Measurements from ENCODE around the gene GBGT1.

The GBGT1 gene

GRCh38 chr9:133140174-133140505 is 23.6 kb downstream of the GBGT1 start:
- H3K27me3 Mint-ChIP-seq (ENCODE audit: low read depth), result no peaks in the 10 kb centered on the region
- no peak for TF ChIP-seq CTCF (IDR thresholded peaks at IDR 0.05; ENCODE audit: unreplicated experiment in 3 of 3)
- no peaks in the 10 kb centered on the region for H3K9me3 Mint-ChIP-seq
- H3K27ac Mint-ChIP-seq, result no peak overlapping the region
- no peaks in the 10 kb centered on the region for H3K36me3 Mint-ChIP-seq (ENCODE audit: low read depth)
- peaks cover 20% of the 10 kb centered on the region for H3K4me1 Mint-ChIP-seq
- no peak overlapping the region for H3K4me3 Mint-ChIP-seq

- Mint-ChIP-seq H3K9me3 (no peaks in the 10 kb centered on the region), H3K27ac (no peak overlapping the region), H3K4me1 (peaks cover 19% of the 10 kb centered on the region), H3K4me3 (no peak overlapping the region), H3K36me3 (ENCODE audit: low read depth) (no peaks in the 10 kb centered on the region), H3K27me3 (ENCODE audit: low read depth) (no peaks in the 10 kb centered on the region)
- TF ChIP-seq CTCF (IDR thresholded peaks at IDR 0.05; ENCODE audit: unreplicated experiment in 3 of 3), result no peak
These were observed 24.2 kb downstream of the GBGT1 start for GRCh38 chr9:133139246-133140173.

DNA sequence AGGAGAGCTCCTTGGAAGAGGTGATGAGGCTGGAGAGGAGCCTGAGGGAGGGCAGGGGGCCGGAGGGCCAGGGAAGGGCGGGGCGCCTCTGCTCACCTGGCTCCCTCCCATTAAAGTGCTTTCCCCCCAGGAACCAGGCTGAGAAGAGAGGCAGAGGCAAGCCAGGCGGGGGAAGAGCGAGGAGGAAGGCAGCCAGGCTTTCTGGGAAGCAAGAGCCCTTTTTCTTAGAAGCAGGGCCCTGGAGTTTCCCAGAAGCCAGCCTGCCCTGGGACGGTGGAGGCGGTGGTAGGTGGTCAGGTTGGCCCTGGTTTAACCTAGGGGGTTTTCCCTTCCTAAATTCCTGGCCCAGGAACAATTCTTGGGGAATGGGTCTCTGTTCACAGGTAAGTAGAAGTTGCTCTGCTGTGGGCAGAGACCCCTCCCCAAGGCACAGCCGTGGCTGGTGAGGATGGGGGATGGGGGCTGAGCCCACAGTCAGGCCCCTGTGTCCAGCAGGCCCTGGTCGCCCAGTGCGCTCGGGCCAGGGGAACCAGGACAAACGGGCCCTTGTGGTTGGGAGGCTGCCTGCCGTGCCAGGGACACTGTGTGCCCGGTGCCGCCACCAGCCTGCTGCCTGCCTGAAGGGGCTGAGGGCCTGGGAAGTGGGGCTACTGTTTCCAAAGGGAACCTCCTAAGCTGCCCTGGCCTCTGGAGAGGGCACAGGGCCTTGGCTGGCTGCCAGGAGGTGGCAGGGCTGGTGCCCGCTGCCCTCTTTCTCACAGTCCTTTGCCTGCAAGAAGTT is 26.1 kb downstream of the GBGT1 start:
- Mint-ChIP-seq H3K4me3 (no peak overlapping the region), H3K27me3 (ENCODE audit: low read depth) (no peaks in the 10 kb centered on the region), H3K36me3 (ENCODE audit: low read depth) (no peaks in the 10 kb centered on the region), H3K9me3 (no peaks in the 10 kb centered on the region), H3K27ac (no peak overlapping the region), H3K4me1 (peaks cover 22% of the 10 kb centered on the region)
- no peak for TF ChIP-seq CTCF (IDR thresholded peaks at IDR 0.05; ENCODE audit: unreplicated experiment in 3 of 3)

GRCh38 chr9:133135146-133135745 is 28.5 kb downstream of the GBGT1 start:
- Mint-ChIP-seq H3K36me3 (ENCODE audit: low read depth) (no peaks in the 10 kb centered on the region), H3K4me1 (peaks cover 27% of the 10 kb centered on the region), H3K4me3 (no peak overlapping the region), H3K9me3 (no peaks in the 10 kb centered on the region), H3K27ac (peak overlapping the region in 2 of 3 experiments; percentile 34 to 71), H3K27me3 (ENCODE audit: low read depth) (peaks cover 3% of the 10 kb centered on the region)
- TF ChIP-seq CTCF (IDR thresholded peaks at IDR 0.05; ENCODE audit: unreplicated experiment in 3 of 3), result no peak

DNA sequence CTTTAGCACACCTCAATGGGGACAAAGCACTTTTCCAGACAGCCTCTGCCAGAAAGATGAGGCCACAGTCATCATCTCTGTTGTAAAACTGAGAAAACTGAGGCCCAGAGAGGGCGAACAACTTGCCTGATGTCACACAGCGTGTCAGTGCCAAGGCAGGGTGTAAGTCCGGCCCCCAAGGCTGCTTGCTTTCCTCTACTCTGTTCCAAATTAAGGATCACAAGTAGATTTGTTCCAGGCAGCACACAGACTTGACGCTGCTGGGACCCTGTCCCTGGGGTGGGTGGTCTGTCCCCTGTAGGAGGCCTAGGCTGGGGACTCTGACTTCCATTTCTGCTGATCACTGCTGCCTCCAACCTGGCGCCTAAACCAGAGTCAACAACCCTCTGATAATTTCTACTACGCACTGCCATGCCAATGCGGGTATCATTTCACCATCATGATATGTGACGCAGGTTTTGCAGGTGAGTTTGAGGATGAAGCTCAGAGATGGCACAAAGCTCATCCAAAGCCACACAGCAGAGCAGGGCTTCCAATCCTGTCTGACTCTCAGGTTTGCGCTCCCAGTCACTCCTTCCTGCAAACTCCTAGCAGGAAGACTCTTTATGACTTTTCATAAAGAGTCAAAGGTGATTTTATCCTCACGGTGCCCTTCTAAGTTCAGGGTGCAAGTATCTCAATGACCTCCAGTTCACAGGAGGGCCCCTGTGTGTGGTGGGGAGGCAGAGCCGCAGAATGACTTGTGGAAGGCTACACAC is 29.1 kb downstream of the GBGT1 start:
- Mint-ChIP-seq H3K27me3 (ENCODE audit: low read depth) (peaks cover 4% of the 10 kb centered on the region), H3K4me3 (no peak overlapping the region), H3K4me1 (peaks cover 27% of the 10 kb centered on the region), H3K9me3 (no peaks in the 10 kb centered on the region), H3K27ac (peak overlapping the region; percentile 34 to 68 (median 66)), H3K36me3 (ENCODE audit: low read depth) (no peaks in the 10 kb centered on the region)
- no peak for TF ChIP-seq CTCF (IDR thresholded peaks at IDR 0.05; ENCODE audit: unreplicated experiment in 3 of 3)

Data from nephron (organoid).